ENCODE results near the gene SIGLEC12.

- TF ChIP-seq POLR2A (IDR thresholded peaks at IDR 0.05; ENCODE audit: low read depth, low read length) (no peak), POLR2AphosphoS5 (IDR thresholded peaks at IDR 0.05; ENCODE audit: low read depth, low read length) (no peak), TAF1 (IDR thresholded peaks at IDR 0.05; ENCODE audit: borderline replicate concordance, low read depth, low read length) (no peak)
Observed at GRCh38 chr19:51476164-51476563, 25.4 kb downstream of the SIGLEC12 start.
